Naive thymus-derived CD4-positive, alpha-beta T cell (primary cell): ENCODE measurements around the gene ZNF205. TPM values are rescaled to one million over a fixed set of nuclear protein-coding genes. Genes with fewer than 3 reads are reported as not detected.

Source experiments
- ATAC-seq: fragments of 150-1000 bp; cut with Tn5 transposase; 2 replicates; pipeline ENCODE4 v1.10.0; 2021; ENCODE audit warnings: mild to moderate bottlenecking, moderate library complexity
- CTCF ChIA-PET: fragments of 350-600 bp; sonication (Branson Sonifier 250); formaldehyde crosslinking; loops from one replicate; lab custom pipeline; 2021; ENCODE audit warnings: antibody characterized with exemption; lab: Charles Lee
- POLR2A ChIA-PET: fragments of 350-600 bp; sonication (Branson Sonifier 250); formaldehyde crosslinking; loops from one replicate; lab custom pipeline; 2021; ENCODE audit warnings: antibody characterized with exemption, inconsistent platforms; lab: Charles Lee
- DNase-seq, 9 donors: peaks; one replicate each; pipeline versions ENCODE4 v3.0.0 to v3.0.0-alpha.2; 2020 to 2022; ENCODE audit warnings: mixed read lengths in 1 of 9
- H3K27ac ChIP-seq: one replicate; pipeline ENCODE4 v1.7.0; 2013; ENCODE audit warnings: mild to moderate bottlenecking, low read depth, low read length, moderate library complexity
- H3K27me3 ChIP-seq, 2 donors: one replicate each; pipeline ENCODE4 v1.7.0; 2013; ENCODE audit warnings: low read length in 2 of 2, mild to moderate bottlenecking in 2 of 2, moderate library complexity in 2 of 2; ENCODE audit not compliant: control insufficient read depth in 2 of 2, insufficient read depth in 2 of 2
- H3K36me3 ChIP-seq, 3 experiments: 1 replicate in 2 of 3; 2 replicates in 1 of 3; pipeline ENCODE4 v1.7.0; 2013; ENCODE audit warnings: low read length in 3 of 3, mild to moderate bottlenecking in 3 of 3, moderate library complexity in 1 of 3; ENCODE audit not compliant: insufficient read depth in 3 of 3, control insufficient read depth in 2 of 3
- H3K4me1 ChIP-seq, 2 donors: one replicate each; pipeline ENCODE4 v1.7.0; 2013; ENCODE audit warnings: low read length in 2 of 2, mild to moderate bottlenecking in 2 of 2, moderate library complexity in 1 of 2; ENCODE audit not compliant: control insufficient read depth in 2 of 2, insufficient read depth in 2 of 2
- H3K4me3 ChIP-seq: 2 replicates; pipeline ENCODE4 v1.7.0; 2013; ENCODE audit warnings: mild to moderate bottlenecking, low read length
- H3K9me3 ChIP-seq, 3 experiments: 1 replicate in 2 of 3; 2 replicates in 1 of 3; pipeline ENCODE4 v1.7.0; 2013; ENCODE audit warnings: low read length in 3 of 3; ENCODE audit not compliant: control insufficient read depth in 2 of 3
- H3K27ac Mint-ChIP-seq, 9 donors: one replicate each; pipeline ENCODE4 v1.8.0; 2020 to 2022; ENCODE audit warnings: mixed read lengths in 9 of 9, mild to moderate bottlenecking in 8 of 9, moderate library complexity in 5 of 9, inconsistent platforms in 2 of 9
- H3K27me3 Mint-ChIP-seq, 5 donors: one replicate each; pipeline ENCODE4 v1.8.0; 2021 to 2022; ENCODE audit warnings: mixed read lengths in 5 of 5, mild to moderate bottlenecking in 1 of 5
- H3K36me3 Mint-ChIP-seq, 5 donors: one replicate each; pipeline ENCODE4 v1.8.0; 2020 to 2022; ENCODE audit warnings: mixed read lengths in 5 of 5, mild to moderate bottlenecking in 3 of 5, inconsistent platforms in 1 of 5
- H3K4me1 Mint-ChIP-seq, 7 donors: one replicate each; pipeline ENCODE4 v1.8.0; 2020 to 2022; ENCODE audit warnings: mixed read lengths in 7 of 7, mild to moderate bottlenecking in 3 of 7, inconsistent platforms in 1 of 7
- H3K4me3 Mint-ChIP-seq, 10 donors: one replicate each; pipeline ENCODE4 v1.8.0; 2020 to 2022; ENCODE audit warnings: mild to moderate bottlenecking in 10 of 10, mixed read lengths in 10 of 10, moderate library complexity in 6 of 10, inconsistent platforms in 2 of 10
- H3K9me3 Mint-ChIP-seq, 11 donors: one replicate each; pipeline ENCODE4 v1.8.0; 2020 to 2022; ENCODE audit warnings: mixed read lengths in 11 of 11, mild to moderate bottlenecking in 4 of 11, inconsistent platforms in 1 of 11, moderate library complexity in 1 of 11
- intact Hi-C, 2 donors: fragments of 100-400 bp; cut with micrococcal nuclease; formaldehyde crosslinking; loops; one replicate each; pipeline ENCODE4 v1.15.1; 2023
- polyA plus RNA-seq, 2 donors: library from polyadenylated mRNA; unstranded; fragments of 300-500 nt; fragmentation: Illumina TruSeq; gene quantifications; one replicate each; pipeline ENCODE4 v1.2.3, GENCODE V29; 2021
- total RNA-seq, 6 experiments: library from RNA in 5 of 6; stranded (reverse) in 5 of 6; gene quantifications; 1 replicate in 5 of 6; 2 replicates in 1 of 6; pipeline ENCODE4 v1.2.3 and lab custom pipeline; 2021 to 2026

ZNF205 gene
- total RNA-seq, result under 1 TPM in 1 of 5 experiments, not detected in 4; 0.29 TPM
- polyA plus RNA-seq, result under 1 TPM in 1 of 2 donors, not detected in 1; 0.09 TPM
- not detected for total RNA-seq (lab: John Stamatoyannopoulos, UW)

DNA sequence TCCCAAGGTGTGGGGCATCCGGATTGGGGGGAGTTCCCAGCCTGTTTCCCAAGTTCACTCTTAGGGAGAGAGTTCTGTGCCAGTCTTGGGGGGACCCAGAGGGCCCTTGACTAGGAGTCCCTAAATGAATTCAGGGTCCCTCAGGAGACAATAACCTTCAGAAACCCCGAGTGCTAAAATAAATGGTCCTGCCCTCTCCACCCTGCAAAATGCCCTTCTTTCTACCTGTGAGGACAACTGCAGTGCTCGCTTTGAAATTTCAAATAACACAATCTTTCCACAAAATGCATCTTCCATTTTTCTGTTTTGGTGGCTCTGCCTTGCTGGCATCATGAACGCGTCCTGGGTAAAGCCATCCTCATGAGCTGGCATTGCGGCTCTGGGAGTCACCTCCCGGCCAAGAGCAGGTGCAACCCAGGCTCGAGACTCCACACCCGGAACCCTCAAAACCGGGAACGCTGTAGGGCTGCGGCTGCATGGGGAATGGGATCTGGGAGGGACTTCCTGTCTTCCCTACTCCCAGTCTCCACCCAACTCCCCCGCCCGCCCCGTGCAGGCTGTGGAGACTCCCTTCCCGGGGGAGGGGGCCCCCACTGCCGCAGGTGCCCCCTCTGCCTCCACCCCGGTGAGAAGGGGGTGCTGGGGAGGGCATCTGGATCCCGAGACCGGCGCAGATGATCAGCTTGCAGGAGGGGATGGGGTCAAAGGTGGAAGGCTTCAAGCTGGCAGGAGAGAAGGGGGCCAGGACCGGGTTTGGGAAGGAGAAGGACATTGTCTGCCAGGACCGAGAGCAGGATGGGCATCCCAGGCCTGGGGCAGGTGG, at the start of gene ZNF205:
TSS of gene ZNF205 (plus strand) at position 529 of the 823 bp plus-strand sequence. CDS start 845 bp downstream, outside the sequence.
- peaks cover 2 to 11% (median 3%) of the 10 kb centered on the region in 7 donors for H3K4me1 Mint-ChIP-seq
- Histone ChIP-seq H3K27ac (no peak within 1 kb of the TSS), H3K27me3 (no peaks in the 10 kb centered on the region), H3K9me3 (no peaks in the 10 kb centered on the region), H3K36me3 (no peaks in the 10 kb centered on the region), H3K4me1 (peaks cover 2 to 3% of the 10 kb centered on the region in 2 donors), H3K4me3 (no peak within 1 kb of the TSS)
- intact Hi-C loops, result no loop called here
- DNase-seq (no peak), ATAC-seq (no peak)
- peaks cover 2 to 17% (median 8%) of the 10 kb centered on the region in 5 donors for H3K36me3 Mint-ChIP-seq
- peaks cover 0 to 25% (median 0%) of the 10 kb centered on the region in 5 donors for H3K27me3 Mint-ChIP-seq
- H3K9me3 Mint-ChIP-seq, result no peaks in the 10 kb centered on the region
- H3K4me3 Mint-ChIP-seq, result no peak within 1 kb of the TSS
- ChIA-PET CTCF (interaction anchor here (0.7 to 2.0 kb wide), 2 partner anchors 17 to 20 kb away, joined by 3 to 9 read pairs; no protein-coding TSS in a partner anchor), POLR2A (interaction anchor here (1.4 kb wide), 1 partner anchor 10 kb away, joined by 4 read pairs; no protein-coding TSS in a partner anchor)
- H3K27ac Mint-ChIP-seq, result peak within 1 kb of the TSS in 2 of 9 donors; percentile 14 to 49

DNA sequence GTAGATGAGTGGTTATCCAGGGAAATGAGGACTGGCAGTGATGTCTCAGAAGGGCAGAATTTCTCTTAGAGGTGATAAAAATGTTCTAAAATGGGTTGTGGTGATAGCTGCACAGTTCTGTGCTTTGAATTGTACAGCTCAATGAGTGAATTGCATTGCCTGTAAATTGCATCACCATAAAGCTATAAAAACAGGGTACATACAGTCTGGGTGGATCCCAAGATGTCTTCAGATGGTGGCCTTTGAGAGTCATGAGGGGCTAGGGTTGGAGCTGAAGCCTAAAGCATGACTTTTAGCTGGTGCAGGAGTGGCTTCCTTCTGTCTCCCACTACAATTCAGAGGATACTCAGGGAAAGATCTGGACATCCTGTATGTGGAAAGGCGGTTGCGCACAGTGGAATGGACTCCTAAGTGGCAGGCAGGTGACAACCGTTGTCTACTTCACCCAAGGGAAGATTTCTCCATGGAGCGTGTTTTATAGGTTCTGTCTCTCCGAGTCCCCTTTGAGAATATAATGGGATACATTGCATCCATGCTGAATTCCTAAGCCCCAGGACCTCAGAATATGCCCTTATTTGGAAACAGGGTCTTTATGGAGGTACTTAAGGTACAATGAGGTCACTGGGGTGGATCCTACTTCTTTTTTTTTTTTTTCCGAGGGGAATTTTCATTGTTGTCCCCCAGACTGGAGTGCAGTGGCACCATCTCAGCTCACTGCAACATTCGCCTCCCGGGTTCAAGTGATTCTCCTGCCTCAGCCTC, 48.6 kb upstream of the ZNF205 start:
- Mint-ChIP-seq H3K9me3 (peaks cover 0 to 6% (median 0%) of the 10 kb centered on the region in 11 donors), H3K4me3 (peak overlapping the region; percentile 15 to 100 (median 98)), H3K36me3 (peaks cover 8 to 53% (median 14%) of the 10 kb centered on the region in 5 donors), H3K27me3 (no peaks in the 10 kb centered on the region), H3K27ac (peak overlapping the region; percentile 66 to 100 (median 98)), H3K4me1 (peaks cover 43 to 60% (median 59%) of the 10 kb centered on the region in 7 donors)
- ChIA-PET POLR2A (interaction anchor here (0.6 to 10.4 kb wide), 9 partner anchors 12 to 1656 kb away, joined by 3 to 182 read pairs (median 6); partner anchors contain the start of genes ZNF213 and ZSCAN10), CTCF (interaction anchor here (0.6 to 13.9 kb wide), 6 partner anchors 13 to 105 kb away, joined by 3 to 244 read pairs (median 4); partner anchors contain the start of gene ZNF213)
- H3K27ac ChIP-seq, result peak overlapping the region; percentile 88
- no peaks in the 10 kb centered on the region for H3K27me3 ChIP-seq
- H3K4me1 ChIP-seq, result peaks cover 28 to 33% of the 10 kb centered on the region in 2 donors
- no peak for DNase-seq
- H3K36me3 ChIP-seq, result peaks cover 0 to 10% (median 3%) of the 10 kb centered on the region in 3 experiments
- ATAC-seq, result no peak
- intact Hi-C loops, result no loop called here
- no peaks in the 10 kb centered on the region for H3K9me3 ChIP-seq
- no peak overlapping the region for H3K4me3 ChIP-seq

DNA sequence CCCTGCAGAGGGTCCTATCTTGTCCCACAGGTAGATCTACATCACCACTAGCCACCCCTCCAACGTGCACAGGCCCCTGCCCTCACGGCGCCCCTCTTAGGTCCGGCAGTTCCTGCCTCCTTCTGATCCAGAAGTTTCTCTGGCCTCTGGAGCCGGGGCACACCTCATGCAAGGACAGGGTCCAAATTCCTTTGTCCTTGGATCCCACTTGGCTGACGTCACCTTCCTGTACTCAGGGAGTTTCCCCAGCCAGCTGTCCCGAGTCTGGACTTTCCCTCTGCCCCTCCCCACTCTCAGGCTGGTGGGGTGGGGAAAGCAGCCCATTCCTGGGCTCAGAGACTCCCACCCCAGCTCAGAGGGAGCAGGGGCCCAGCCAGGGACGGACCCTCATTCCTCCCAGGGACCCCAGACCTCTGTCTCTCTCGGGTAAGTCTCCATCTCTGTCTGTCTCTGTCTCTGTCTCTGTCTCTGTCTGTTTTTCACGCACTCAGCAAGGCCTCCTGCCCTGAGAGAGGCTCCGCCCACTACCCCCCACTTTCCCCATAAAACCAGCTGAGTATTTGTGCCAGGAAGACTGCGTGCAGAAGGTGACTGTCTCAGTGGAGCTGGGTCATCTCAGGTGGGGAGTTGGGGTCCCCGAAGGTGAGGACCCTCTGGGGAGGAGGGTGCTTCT, 47.2 kb upstream of the ZNF205 start, which contains the start of gene IL32:
TSS of gene IL32 (plus strand) at position 572 of the 673 bp plus-strand sequence. CDS start 172 bp downstream, outside the sequence.
- DNase-seq (peak in 8 of 9 donors; percentile 43 to 69 (median 64)), ATAC-seq (peak; percentile 78)
- Histone ChIP-seq H3K27ac (peak within 1 kb of the TSS; percentile 88), H3K4me1 (peaks cover 25 to 27% of the 10 kb centered on the region in 2 donors), H3K27me3 (no peaks in the 10 kb centered on the region), H3K4me3 (peak within 1 kb of the TSS; percentile 78), H3K36me3 (peaks cover 0 to 20% (median 3%) of the 10 kb centered on the region in 3 experiments), H3K9me3 (no peaks in the 10 kb centered on the region)
- peaks cover 0 to 6% (median 0%) of the 10 kb centered on the region in 11 donors for H3K9me3 Mint-ChIP-seq
- H3K4me3 Mint-ChIP-seq, result peak within 1 kb of the TSS; percentile 98 to 100 (median 99)
- peak within 1 kb of the TSS; percentile 94 to 100 (median 98) for H3K27ac Mint-ChIP-seq
- H3K4me1 Mint-ChIP-seq, result peaks cover 46 to 65% (median 60%) of the 10 kb centered on the region in 7 donors
- ChIA-PET CTCF (interaction anchor here (0.7 to 13.9 kb wide), 6 partner anchors 11 to 65 kb away, joined by 3 to 244 read pairs (median 6); partner anchors contain the start of gene ZNF213), POLR2A (interaction anchor here (0.7 to 10.4 kb wide), 21 partner anchors 10 to 202 kb away, joined by 3 to 182 read pairs (median 5); partner anchors contain the start of genes ZNF213 and ZSCAN10)
- intact Hi-C loops, result loop anchor here (1.0 kb wide), 2 partner anchors 10 to 59 kb away; no protein-coding TSS in a partner anchor
- H3K27me3 Mint-ChIP-seq, result no peaks in the 10 kb centered on the region
- H3K36me3 Mint-ChIP-seq, result peaks cover 8 to 62% (median 24%) of the 10 kb centered on the region in 5 donors

DNA sequence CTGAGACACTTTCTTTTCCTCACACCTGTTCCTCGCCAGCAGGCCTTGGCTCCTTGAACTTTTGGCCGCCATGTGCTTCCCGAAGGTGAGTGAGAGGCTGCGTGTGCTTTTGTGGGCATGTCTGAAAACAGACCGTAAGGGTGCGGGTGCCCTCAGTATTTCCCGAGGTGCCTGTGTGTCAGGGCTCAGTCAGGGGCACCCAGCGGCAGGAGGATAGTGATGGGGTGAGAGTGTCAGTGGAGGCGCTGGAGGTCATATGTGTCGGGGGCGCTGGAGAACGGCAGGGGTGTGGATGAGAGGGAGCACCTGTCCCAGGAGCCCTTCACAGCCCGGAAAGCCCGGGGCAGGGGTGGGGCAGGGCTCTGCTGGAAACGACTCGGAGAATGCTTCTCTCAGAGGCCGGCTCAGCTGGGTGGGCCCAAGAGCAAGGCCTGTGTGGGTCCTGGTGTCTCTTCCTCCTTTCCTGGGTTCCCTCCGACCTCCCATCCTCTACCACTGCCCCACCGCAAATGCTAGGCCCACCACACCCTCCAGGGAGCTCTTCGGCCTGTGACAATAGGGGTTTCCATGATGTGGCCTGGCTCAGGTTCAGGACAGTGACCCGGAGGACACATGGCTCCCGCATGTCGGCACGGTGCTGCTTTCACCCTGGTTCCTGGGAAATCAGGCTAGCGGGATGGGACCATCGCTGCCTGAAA, 46.5 kb upstream of the ZNF205 start:
- POLR2A ChIA-PET, result interaction anchor here (0.7 to 10.4 kb wide), 19 partner anchors 10 to 201 kb away, joined by 3 to 182 read pairs (median 5); partner anchors contain the start of genes ZNF213 and ZSCAN10
- Histone ChIP-seq H3K27me3 (no peaks in the 10 kb centered on the region), H3K9me3 (no peaks in the 10 kb centered on the region), H3K36me3 (peaks cover 0 to 20% (median 3%) of the 10 kb centered on the region in 3 experiments), H3K27ac (peak overlapping the region; percentile 88), H3K4me3 (peak overlapping the region; percentile 78), H3K4me1 (peaks cover 25 to 30% of the 10 kb centered on the region in 2 donors)
- Mint-ChIP-seq H3K36me3 (peaks cover 8 to 61% (median 25%) of the 10 kb centered on the region in 5 donors), H3K4me1 (peaks cover 44 to 70% (median 61%) of the 10 kb centered on the region in 7 donors), H3K9me3 (peaks cover 0 to 6% (median 0%) of the 10 kb centered on the region in 11 donors), H3K27me3 (no peaks in the 10 kb centered on the region), H3K4me3 (peak overlapping the region; percentile 98 to 100 (median 99)), H3K27ac (peak overlapping the region; percentile 94 to 100 (median 98))
- CTCF ChIA-PET, result interaction anchor here (0.7 to 13.9 kb wide), 6 partner anchors 10 to 64 kb away, joined by 3 to 244 read pairs (median 6); partner anchors contain the start of gene ZNF213
- intact Hi-C loops, result loop anchor here (1.0 kb wide), 2 partner anchors 9 to 58 kb away; no protein-coding TSS in a partner anchor
- ATAC-seq, result peak; percentile 33
- DNase-seq, result peak in 2 of 9 donors; percentile 38 to 41

DNA sequence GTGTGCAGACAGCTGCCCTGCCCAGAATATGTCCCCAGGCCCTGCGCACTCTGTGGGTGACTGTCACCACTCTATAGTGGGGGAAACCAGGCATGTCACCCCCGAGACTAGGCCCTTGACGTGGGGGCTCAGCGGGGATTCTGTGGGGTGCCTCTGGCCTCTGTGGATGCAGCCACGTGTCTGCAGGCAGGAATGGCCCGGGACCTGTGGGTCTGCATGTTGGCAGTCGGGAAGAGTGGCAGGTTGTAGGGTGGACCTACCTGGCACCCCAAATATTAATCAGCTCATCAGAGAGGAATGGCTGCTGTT, 46.0 kb upstream of the ZNF205 start:
- Histone ChIP-seq H3K4me1 (peaks cover 30 to 36% of the 10 kb centered on the region in 2 donors), H3K27ac (peak overlapping the region; percentile 88), H3K9me3 (no peaks in the 10 kb centered on the region), H3K4me3 (peak overlapping the region; percentile 78), H3K27me3 (no peaks in the 10 kb centered on the region), H3K36me3 (peaks cover 0 to 20% (median 3%) of the 10 kb centered on the region in 3 experiments)
- H3K36me3 Mint-ChIP-seq, result peaks cover 8 to 65% (median 25%) of the 10 kb centered on the region in 5 donors
- ATAC-seq, result no peak
- POLR2A ChIA-PET, result interaction anchor here (0.7 to 10.4 kb wide), 14 partner anchors 9 to 93 kb away, joined by 3 to 182 read pairs (median 5); partner anchors contain the start of gene ZSCAN10
- H3K4me3 Mint-ChIP-seq, result peak overlapping the region; percentile 98 to 100 (median 99)
- H3K9me3 Mint-ChIP-seq, result peaks cover 0 to 6% (median 0%) of the 10 kb centered on the region in 11 donors
- H3K4me1 Mint-ChIP-seq, result peaks cover 49 to 75% (median 66%) of the 10 kb centered on the region in 7 donors
- CTCF ChIA-PET, result interaction anchor here (2.4 to 13.9 kb wide), 3 partner anchors 10 to 64 kb away, joined by 7 to 244 read pairs (median 43); partner anchors contain the start of gene ZNF213
- peak overlapping the region; percentile 94 to 100 (median 98) for H3K27ac Mint-ChIP-seq
- intact Hi-C loops, result no loop called here
- no peaks in the 10 kb centered on the region for H3K27me3 Mint-ChIP-seq
- DNase-seq, result no peak
